SK-N-SH (cell line): ENCODE data around the gene CCDC13. TPM values are rescaled to one million over a fixed set of nuclear protein-coding genes. Genes with fewer than 3 reads are reported as not detected.

Experiments
- CTCF ChIA-PET: fragments of 300-600, 350-600 bp; formaldehyde crosslinking; extraction: SDS; loops from one replicate; lab custom pipeline; 2021; lab: Yijun Ruan, JAX
- POLR2A ChIA-PET: fragments of 350-600 bp; sonication (Branson Sonifier 250); formaldehyde crosslinking; extraction: SDS; loops from one replicate; lab custom pipeline; 2020; ENCODE audit warnings: antibody characterized with exemption, inconsistent platforms; lab: Yijun Ruan, JAX
- DNase-seq: peaks from one replicate; pipeline ENCODE4 v3.0.0; 2012
- H2AFZ ChIP-seq: fragments of 200-600 bp; sonication (generic); 2 replicates; pipeline ENCODE4 v1.8.1; 2016; ENCODE audit warnings: antibody characterized with exemption, mild to moderate bottlenecking, low read depth
- H3F3A ChIP-seq: fragments of 200-600 bp; sonication (generic); replicated peaks from 2 replicates; pipeline ENCODE3; 2016; ENCODE audit warnings: antibody characterized with exemption, mild to moderate bottlenecking; ENCODE audit not compliant: insufficient read depth
- H3K27ac ChIP-seq, 2 experiments: fragments of 200-500 bp in 1 of 2; fragments of 200-600 bp in 1 of 2; sonication (Bioruptor generic) in 1 of 2; sonication (generic), shearing (Covaris generic) in 1 of 2; 2 replicates each; pipeline versions ENCODE4 v1.5.1 to v1.6.1; 2014 to 2016; ENCODE audit warnings: low read depth in 2 of 2, inconsistent platforms in 1 of 2, low read length in 1 of 2, mild to moderate bottlenecking in 1 of 2, mixed read lengths in 1 of 2
- H3K27me3 ChIP-seq: fragments of 200-600 bp; sonication (generic), shearing (Covaris generic); 2 replicates; pipeline ENCODE4 v1.6.1; 2016; ENCODE audit warnings: mixed run types; ENCODE audit not compliant: insufficient read depth
- H3K36me3 ChIP-seq, 2 experiments: fragments of 200-500 bp in 1 of 2; fragments of 200-600 bp in 1 of 2; sonication (Bioruptor generic) in 1 of 2; sonication (generic) in 1 of 2; replicated peaks in 1 of 2; 2 replicates each; pipeline versions ENCODE3 to v1.5.1; 2014 to 2016; ENCODE audit warnings: low read length in 1 of 2, mild to moderate bottlenecking in 1 of 2; ENCODE audit not compliant: insufficient read depth in 2 of 2, control insufficient read depth in 1 of 2
- H3K4me1 ChIP-seq, 2 experiments: fragments of 200-500 bp in 1 of 2; fragments of 200-600 bp in 1 of 2; sonication (Bioruptor generic) in 1 of 2; sonication (generic), shearing (Covaris generic) in 1 of 2; 2 replicates each; pipeline versions ENCODE4 v1.5.1 to v1.6.1; 2014 to 2016; ENCODE audit warnings: low read depth in 1 of 2, low read length in 1 of 2, mixed run types in 1 of 2; ENCODE audit not compliant: insufficient read depth in 2 of 2, control insufficient read depth in 1 of 2
- H3K4me2 ChIP-seq: fragments of 200-600 bp; sonication (generic), shearing (Covaris generic); 2 replicates; pipeline ENCODE4 v1.6.1; 2017; ENCODE audit warnings: mixed run types
- H3K4me3 ChIP-seq, 2 experiments: fragments of 200-500 bp in 1 of 2; fragments of 200-600 bp in 1 of 2; sonication (Bioruptor generic) in 1 of 2; sonication (generic), shearing (Covaris generic) in 1 of 2; 2 replicates each; pipeline versions ENCODE4 v1.5.1 to v1.8.1; 2014 to 2016; ENCODE audit warnings: low read depth in 2 of 2, inconsistent platforms in 1 of 2, low read length in 1 of 2, mild to moderate bottlenecking in 1 of 2, mixed read lengths in 1 of 2, moderate library complexity in 1 of 2
- H3K79me2 ChIP-seq: fragments of 200-600 bp; sonication (generic); 2 replicates; pipeline ENCODE4 v1.8.1; 2017; ENCODE audit warnings: mild to moderate bottlenecking; ENCODE audit not compliant: insufficient read depth
- H3K9ac ChIP-seq: fragments of 200-600 bp; sonication (generic); 2 replicates; pipeline ENCODE4 v1.6.1; 2017; ENCODE audit warnings: mixed run types
- H3K9me2 ChIP-seq: fragments of 200-600 bp; sonication (generic); 2 replicates; pipeline ENCODE4 v1.6.1; 2017; ENCODE audit warnings: mixed run types
- H3K9me3 ChIP-seq: fragments of 200-600 bp; sonication (generic); 2 replicates; pipeline ENCODE4 v1.6.1; 2017; ENCODE audit warnings: mixed run types, mild to moderate bottlenecking, moderate library complexity
- H4K20me1 ChIP-seq: fragments of 200-600 bp; sonication (generic); 2 replicates; pipeline ENCODE4 v1.6.1; 2017; ENCODE audit warnings: mild to moderate bottlenecking, mixed run types; ENCODE audit not compliant: insufficient read depth
- CHD2 ChIP-seq: fragments of 150-350 bp; IDR thresholded peaks from 2 replicates; pipeline ENCODE4 v1.6.1; 2018; ENCODE audit warnings: low read length; ENCODE audit not compliant: partially characterized antibody
- ELF1 ChIP-seq: IDR thresholded peaks from 2 replicates; pipeline ENCODE4 v1.4.0; 2012
- FOSL2 ChIP-seq: IDR thresholded peaks from 2 replicates; pipeline ENCODE4 v1.4.0; 2012; ENCODE audit warnings: low read depth, mild to moderate bottlenecking, moderate library complexity, borderline replicate concordance
- FOXJ3 ChIP-seq: sonication (generic); formaldehyde crosslinking; IDR thresholded peaks from 2 replicates; pipeline ENCODE4 v1.5.1; 2020; ENCODE audit warnings: mild to moderate bottlenecking, missing genetic modification reagents
- GABPA ChIP-seq: IDR thresholded peaks from 2 replicates; pipeline ENCODE4 v1.4.0; 2012; ENCODE audit warnings: low read depth, mild to moderate bottlenecking
- GATA2 ChIP-seq: sonication (generic); formaldehyde crosslinking; IDR thresholded peaks from 2 replicates; pipeline ENCODE4 v1.5.0; 2020; ENCODE audit warnings: mild to moderate bottlenecking, missing genetic modification reagents
- JUND ChIP-seq: IDR thresholded peaks from 2 replicates; pipeline ENCODE4 v1.4.0; 2012
- MEF2A ChIP-seq: IDR thresholded peaks from 2 replicates; pipeline ENCODE4 v1.4.0; 2012; ENCODE audit warnings: low read depth, borderline replicate concordance
- MXI1 ChIP-seq: IDR thresholded peaks from 2 replicates; pipeline ENCODE4 v1.6.1; 2012; ENCODE audit warnings: mild to moderate bottlenecking, low read depth, low read length, improper control_type of control experiment
- NRF1 ChIP-seq: IDR thresholded peaks from 2 replicates; pipeline ENCODE4 v1.6.1; 2012; ENCODE audit warnings: low read depth, mild to moderate bottlenecking, low read length
- POLR2AphosphoS5 ChIP-seq: IDR thresholded peaks from 2 replicates; pipeline ENCODE4 v1.6.1; 2012; ENCODE audit warnings: low read depth, low read length
- RAD21 ChIP-seq: IDR thresholded peaks from 2 replicates; pipeline ENCODE4 v1.6.1; 2012; ENCODE audit warnings: mild to moderate bottlenecking, low read length
- RCOR1 ChIP-seq: fragments of 150-350 bp; IDR thresholded peaks from 2 replicates; pipeline ENCODE4 v1.6.1; 2017; ENCODE audit warnings: antibody characterized with exemption, low read length
- SIN3A ChIP-seq: IDR thresholded peaks from 2 replicates; pipeline ENCODE4 v1.6.1; 2012; ENCODE audit warnings: low read depth, mild to moderate bottlenecking, low read length, moderate library complexity, borderline replicate concordance
- TCF12 ChIP-seq: IDR thresholded peaks from 2 replicates; pipeline ENCODE4 v1.4.0; 2012
- YY1 ChIP-seq: IDR thresholded peaks from 2 replicates; pipeline ENCODE4 v1.4.0; 2012; ENCODE audit warnings: low read depth, mild to moderate bottlenecking
- WGBS: methylation state at CpG from one replicate; pipeline ENCODE4 v1.1.6; 2017; ENCODE audit warnings: low lambda C conversion rate; 5-methylcytosine and 5-hydroxymethylcytosine counted together
- polyA plus RNA-seq, 3 experiments: library from polyadenylated mRNA; depleted of rRNA; stranded (reverse); fragments of >200 nt; gene quantifications; 2 replicates each; pipeline ENCODE4 v1.2.3, GENCODE V29; 2012
- TF ChIP-seq, protein P1 (sequence below): IDR thresholded peaks from 2 replicates; pipeline ENCODE4 v1.6.1; 2012; ENCODE audit warnings: mild to moderate bottlenecking, low read depth, low read length, moderate library complexity
- TF ChIP-seq, protein P2 (sequence below): IDR thresholded peaks from 2 replicates; pipeline ENCODE4 v1.4.0; 2012; ENCODE audit warnings: low read depth, borderline replicate concordance
- TF ChIP-seq, protein P3 (sequence below): fragments of 200-600 bp; sonication (generic); IDR thresholded peaks from 2 replicates; pipeline ENCODE4 v1.6.1; 2017; ENCODE audit warnings: antibody characterized with exemption, mild to moderate bottlenecking, moderate library complexity
- TF ChIP-seq, protein P4 (sequence below): IDR thresholded peaks from 2 replicates; pipeline ENCODE4 v1.4.0; 2012; ENCODE audit warnings: low read depth

CCDC13 gene
- polyA plus RNA-seq, 1 of the 3 experiments (the other 2 are of a cell fraction) = 0.66 TPM

DNA sequence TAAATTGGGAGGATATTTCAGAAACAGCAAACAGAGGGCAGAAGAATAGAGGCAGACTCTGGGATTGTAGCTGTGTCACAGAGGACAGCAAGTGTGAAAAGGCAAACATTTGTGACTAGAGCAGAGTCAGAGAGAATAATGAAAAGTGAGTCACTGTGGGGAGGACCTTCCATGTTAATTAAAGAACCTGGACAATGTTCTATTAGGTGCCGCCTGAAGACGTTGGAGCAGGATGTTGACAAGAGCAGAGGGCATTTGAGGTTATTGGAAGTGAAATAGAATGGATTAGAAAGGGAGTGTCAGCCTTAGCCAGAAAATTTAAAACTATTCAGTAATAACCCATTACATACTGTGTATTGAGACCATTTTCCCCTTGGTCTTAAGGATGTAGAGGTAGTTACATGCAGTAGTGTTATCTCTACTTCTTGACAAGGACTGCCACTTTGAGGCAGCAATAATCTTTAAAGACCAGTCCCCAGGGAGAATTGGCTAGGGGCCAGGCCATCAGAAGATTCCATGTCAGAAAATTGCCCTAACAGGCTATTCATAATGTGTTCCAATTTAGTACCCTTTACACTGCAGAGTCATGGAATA, 42.0 kb upstream of the CCDC13 start:
- CTCF ChIA-PET = interaction anchor here (0.6 to 4.4 kb wide), 6 partner anchors 16 to 240 kb away, joined by 3 to 17 read pairs (median 4); no protein-coding TSS in a partner anchor
- H3K27ac ChIP-seq = no peak overlapping the region
- H3K79me2 ChIP-seq = no peaks in the 10 kb centered on the region
- H3K9me2 ChIP-seq = no peaks in the 10 kb centered on the region
- no peak for DNase-seq
- H3K9ac ChIP-seq = no peak overlapping the region
- no peaks in the 10 kb centered on the region for H3K27me3 ChIP-seq
- no peaks in the 10 kb centered on the region for H3K9me3 ChIP-seq
- no peak overlapping the region for H3K4me2 ChIP-seq
- H3K4me3 ChIP-seq = no peak overlapping the region
- WGBS = 45% methylated on average over 2 of the region's 2 CpGs
- TF ChIP-seq RCOR1 = no peak
- TF ChIP-seq, protein P1, sequence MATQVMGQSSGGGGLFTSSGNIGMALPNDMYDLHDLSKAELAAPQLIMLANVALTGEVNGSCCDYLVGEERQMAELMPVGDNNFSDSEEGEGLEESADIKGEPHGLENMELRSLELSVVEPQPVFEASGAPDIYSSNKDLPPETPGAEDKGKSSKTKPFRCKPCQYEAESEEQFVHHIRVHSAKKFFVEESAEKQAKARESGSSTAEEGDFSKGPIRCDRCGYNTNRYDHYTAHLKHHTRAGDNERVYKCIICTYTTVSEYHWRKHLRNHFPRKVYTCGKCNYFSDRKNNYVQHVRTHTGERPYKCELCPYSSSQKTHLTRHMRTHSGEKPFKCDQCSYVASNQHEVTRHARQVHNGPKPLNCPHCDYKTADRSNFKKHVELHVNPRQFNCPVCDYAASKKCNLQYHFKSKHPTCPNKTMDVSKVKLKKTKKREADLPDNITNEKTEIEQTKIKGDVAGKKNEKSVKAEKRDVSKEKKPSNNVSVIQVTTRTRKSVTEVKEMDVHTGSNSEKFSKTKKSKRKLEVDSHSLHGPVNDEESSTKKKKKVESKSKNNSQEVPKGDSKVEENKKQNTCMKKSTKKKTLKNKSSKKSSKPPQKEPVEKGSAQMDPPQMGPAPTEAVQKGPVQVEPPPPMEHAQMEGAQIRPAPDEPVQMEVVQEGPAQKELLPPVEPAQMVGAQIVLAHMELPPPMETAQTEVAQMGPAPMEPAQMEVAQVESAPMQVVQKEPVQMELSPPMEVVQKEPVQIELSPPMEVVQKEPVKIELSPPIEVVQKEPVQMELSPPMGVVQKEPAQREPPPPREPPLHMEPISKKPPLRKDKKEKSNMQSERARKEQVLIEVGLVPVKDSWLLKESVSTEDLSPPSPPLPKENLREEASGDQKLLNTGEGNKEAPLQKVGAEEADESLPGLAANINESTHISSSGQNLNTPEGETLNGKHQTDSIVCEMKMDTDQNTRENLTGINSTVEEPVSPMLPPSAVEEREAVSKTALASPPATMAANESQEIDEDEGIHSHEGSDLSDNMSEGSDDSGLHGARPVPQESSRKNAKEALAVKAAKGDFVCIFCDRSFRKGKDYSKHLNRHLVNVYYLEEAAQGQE = no peak
- TF ChIP-seq, protein P2, sequence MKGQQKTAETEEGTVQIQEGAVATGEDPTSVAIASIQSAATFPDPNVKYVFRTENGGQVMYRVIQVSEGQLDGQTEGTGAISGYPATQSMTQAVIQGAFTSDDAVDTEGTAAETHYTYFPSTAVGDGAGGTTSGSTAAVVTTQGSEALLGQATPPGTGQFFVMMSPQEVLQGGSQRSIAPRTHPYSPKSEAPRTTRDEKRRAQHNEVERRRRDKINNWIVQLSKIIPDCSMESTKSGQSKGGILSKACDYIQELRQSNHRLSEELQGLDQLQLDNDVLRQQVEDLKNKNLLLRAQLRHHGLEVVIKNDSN = no peak
- TF ChIP-seq FOXJ3 (CRISPR knock-in tag) = no peak
- no peak for TF ChIP-seq SIN3A
- no peak for TF ChIP-seq GABPA
- no peak for TF ChIP-seq ELF1
- no peak for TF ChIP-seq NRF1
- no peak for TF ChIP-seq GATA2 (CRISPR knock-in tag)
- TF ChIP-seq, protein P3, sequence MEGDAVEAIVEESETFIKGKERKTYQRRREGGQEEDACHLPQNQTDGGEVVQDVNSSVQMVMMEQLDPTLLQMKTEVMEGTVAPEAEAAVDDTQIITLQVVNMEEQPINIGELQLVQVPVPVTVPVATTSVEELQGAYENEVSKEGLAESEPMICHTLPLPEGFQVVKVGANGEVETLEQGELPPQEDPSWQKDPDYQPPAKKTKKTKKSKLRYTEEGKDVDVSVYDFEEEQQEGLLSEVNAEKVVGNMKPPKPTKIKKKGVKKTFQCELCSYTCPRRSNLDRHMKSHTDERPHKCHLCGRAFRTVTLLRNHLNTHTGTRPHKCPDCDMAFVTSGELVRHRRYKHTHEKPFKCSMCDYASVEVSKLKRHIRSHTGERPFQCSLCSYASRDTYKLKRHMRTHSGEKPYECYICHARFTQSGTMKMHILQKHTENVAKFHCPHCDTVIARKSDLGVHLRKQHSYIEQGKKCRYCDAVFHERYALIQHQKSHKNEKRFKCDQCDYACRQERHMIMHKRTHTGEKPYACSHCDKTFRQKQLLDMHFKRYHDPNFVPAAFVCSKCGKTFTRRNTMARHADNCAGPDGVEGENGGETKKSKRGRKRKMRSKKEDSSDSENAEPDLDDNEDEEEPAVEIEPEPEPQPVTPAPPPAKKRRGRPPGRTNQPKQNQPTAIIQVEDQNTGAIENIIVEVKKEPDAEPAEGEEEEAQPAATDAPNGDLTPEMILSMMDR = no peak
- TF ChIP-seq POLR2AphosphoS5 = no peak
- TF ChIP-seq FOSL2 = no peak
- TF ChIP-seq RAD21 = no peak
- TF ChIP-seq CHD2 = no peak
- TF ChIP-seq, protein P4, sequence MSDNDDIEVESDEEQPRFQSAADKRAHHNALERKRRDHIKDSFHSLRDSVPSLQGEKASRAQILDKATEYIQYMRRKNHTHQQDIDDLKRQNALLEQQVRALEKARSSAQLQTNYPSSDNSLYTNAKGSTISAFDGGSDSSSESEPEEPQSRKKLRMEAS = no peak
- TF ChIP-seq YY1 = no peak
- no peak for TF ChIP-seq TCF12
- no peak for TF ChIP-seq MEF2A
- TF ChIP-seq JUND = no peak
- no peak for TF ChIP-seq MXI1
- H4K20me1 ChIP-seq = no peaks in the 10 kb centered on the region
- H3K36me3 ChIP-seq = no peaks in the 10 kb centered on the region
- H3F3A ChIP-seq = peaks cover 6% of the 10 kb centered on the region
- H2AFZ ChIP-seq = no peak overlapping the region
- peaks cover 0 to 8% of the 10 kb centered on the region in 2 experiments; a peak in 2 of 4 replicates for H3K4me1 ChIP-seq
- POLR2A ChIA-PET = no interaction called here
